GM19043 (cell line): ENCODE results near the gene MAGEL2.
"Not testable (repeated sequence)": the region's sequence is repeated elsewhere in the genome, so short reads cannot be mapped to it uniquely, and the experiment has no call there.

Experiments
- ATAC-seq: cut with Tn5 transposase; IDR thresholded peaks from one replicate; pipeline ENCODE4 v1.9.1; 2021; ENCODE audit warnings: low read depth; ENCODE audit not compliant: unreplicated experiment

The MAGEL2 gene

DNA sequence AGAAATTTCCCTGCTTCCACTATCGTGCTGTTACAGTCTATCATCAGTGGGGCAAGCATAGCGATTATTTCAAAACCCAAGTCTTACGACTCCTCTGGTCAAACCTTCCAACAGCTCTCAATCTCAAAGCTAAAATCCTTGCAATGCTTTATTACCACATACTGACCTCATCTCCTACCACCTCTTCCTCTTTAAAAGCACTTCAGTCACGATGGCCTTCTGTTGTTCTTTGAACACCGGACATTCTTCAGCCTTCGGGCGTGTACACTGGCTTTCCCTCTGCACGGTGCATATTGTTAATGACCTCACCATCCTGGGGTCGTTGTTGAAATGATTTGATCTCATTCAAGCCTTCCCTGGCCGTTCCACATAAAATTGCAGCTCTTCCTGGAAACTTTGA lies 31.1 kb downstream of the MAGEL2 start:
- no peak for ATAC-seq

DNA sequence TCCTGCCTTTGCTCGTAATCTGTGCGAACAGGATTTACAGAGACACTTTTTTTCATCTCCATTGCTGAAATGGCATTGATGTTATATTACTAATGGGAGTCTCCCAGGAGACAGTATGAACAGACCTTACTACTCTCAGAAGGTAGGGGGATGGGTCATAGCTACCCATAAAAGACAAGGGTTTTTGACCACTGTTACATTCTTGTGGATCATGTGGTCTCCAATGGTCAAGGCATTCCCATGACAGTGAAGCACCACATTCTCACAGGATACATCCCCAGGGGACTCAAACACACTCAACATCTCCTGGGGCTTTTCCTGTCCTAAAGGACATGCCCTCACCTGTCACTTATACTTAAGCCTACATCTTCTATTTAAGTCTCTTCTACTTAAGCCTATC lies 41.4 kb downstream of the MAGEL2 start:
- no peak for ATAC-seq

DNA sequence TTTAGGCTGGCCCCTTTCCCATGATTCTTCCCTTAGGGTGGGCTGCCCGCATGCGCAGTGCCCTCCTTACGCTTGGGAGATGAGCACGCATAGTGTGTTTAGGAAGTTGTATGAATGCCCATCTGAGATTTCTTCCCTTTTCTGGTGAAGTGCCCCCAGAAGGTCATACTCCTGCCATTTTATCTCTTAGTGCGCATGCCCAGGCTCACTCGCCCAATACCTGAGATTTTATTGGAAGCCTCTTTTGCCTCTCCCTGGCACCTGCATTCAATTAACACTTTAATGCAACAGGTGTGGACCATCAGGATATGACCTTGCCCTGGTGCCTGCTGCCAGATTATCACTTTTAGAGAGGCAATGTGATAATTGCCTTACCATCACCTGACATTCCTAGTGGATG lies 45.5 kb downstream of the MAGEL2 start:
- no peak for ATAC-seq

DNA sequence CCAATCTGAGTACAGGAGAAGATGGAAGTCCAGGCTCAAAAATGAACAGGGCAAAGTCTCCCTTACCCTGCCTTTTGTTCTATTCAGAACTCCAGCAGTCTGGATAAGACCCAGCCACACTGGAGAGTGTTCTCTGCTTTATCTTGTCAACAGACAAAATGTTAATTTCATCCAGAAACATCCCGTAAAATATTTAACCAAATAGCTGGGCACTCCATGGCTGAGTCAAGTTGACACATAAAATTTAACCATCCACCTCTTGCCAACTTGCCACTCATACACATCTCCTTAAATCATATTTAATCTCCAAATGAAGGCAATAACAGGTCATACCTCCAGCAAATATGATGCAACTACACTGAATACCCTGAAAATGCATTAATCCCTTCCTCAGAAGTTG lies 48.6 kb downstream of the MAGEL2 start:
- no peak for ATAC-seq

DNA sequence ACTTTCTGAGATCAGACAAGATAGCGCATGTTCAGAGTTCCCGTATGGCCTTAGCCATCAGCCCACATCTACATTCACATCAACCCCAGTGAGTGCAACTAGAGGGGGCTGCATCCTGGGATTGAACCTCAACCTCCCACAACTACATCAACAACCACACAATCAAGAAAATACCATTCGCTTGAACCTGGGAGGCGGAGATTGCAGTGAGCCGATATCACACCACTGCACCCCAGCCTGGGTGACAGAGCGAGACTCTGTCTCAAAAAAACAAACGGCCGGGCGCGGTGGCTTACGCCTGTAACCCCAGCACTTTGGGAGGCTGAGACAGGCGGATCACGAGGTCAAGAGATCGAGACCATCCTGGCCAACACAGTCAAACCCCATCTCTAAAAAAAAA lies 50.4 kb downstream of the MAGEL2 start:
- not testable (repeated sequence) for ATAC-seq

DNA sequence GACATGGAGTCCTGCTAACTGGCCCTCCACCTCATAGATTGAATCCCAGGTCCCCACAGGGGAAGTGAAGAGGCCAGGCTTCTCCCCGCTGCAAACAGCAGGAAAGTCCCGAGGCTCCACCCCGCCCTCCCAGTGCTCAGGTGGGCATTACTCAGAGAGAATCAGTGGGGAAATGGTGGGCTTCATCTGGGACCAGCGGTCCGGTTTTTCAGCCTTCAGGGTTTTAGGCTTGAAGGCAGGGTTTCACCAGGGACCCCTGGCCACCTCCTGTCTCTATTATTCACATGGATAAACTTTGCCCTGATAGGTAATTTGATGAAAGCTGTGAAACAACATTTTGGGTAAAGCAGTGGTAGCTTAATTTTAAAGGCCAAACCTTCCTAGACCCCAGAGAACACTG lies 50.9 kb downstream of the MAGEL2 start:
- ATAC-seq, result no peak

DNA sequence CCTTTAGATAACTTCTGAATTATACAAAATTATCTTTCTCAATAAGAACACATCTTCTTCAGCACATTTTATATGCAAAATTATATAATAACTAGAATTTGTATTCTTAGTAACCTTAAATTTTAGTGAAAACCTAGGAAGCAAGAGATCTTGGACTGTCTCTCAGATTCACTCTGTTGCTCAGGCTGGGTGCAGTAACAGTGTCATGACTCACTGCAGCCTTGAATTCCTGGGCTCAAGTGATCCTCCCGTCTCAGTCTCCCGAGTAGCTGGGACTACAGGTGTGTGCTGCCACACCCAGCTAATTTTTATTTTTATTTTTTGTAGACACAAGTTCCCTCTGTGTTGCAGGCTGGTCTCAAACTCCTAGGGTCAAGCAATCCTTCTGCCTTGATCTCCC lies 52.3 kb downstream of the MAGEL2 start:
- no peak for ATAC-seq

DNA sequence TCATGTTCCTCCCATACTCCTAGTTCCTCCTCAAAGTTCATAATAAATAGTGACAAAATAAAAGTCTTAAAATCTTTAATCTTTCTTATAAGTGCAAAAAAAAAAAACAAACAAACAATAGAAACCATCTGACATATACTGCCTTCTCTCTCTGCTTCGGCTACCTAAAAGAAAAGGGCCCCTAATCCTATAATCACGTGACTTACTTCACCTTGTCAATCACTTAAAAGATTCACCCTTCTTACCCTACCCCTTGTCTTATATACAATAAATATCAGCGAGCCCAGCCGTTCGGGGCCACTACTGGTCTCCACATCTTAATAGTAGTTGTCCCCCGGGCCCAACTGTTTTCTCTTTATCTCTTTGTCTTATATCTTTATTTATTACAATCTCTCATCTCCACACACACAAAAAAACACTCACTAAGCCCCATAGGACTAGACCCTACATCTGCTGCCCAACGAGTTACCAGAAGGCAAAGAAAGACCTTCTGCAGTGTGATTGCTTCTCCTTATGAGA lies 53.4 kb downstream of the MAGEL2 start:
- ATAC-seq, result no peak
